ENCODE measurements around the gene ATP9B.

ATP9B gene

DNA sequence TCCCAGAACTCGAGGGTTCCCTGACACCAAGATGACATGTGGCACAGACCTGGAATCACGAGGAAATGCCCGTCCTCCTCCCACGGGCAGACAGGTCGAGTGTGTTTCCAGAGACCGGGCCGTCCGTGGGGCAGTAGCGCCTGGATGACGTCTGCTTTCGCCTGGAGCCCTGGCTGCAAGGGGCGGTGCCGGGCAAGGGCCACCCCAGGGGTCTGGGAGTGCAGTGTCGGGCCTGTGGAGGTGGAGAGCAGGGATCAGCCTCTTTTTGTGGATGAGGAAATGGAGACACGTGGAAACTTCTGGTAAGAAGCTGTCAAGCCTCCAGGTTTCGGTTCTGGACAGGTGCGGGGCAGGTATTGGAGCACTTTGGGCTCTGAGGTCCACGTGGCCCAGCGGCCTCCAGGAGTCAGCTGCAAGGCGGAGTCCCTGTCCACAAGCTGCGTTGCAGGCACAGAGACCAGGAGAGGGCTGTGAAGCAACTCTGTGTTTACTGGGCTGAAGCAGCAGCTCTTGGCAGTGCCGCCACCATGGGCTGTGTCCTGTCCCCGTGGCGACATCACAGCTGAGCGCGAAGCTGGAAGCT is 352.2 kb downstream of the ATP9B start:
- ATAC-seq = no peak
- TF ChIP-seq ESRRG (CRISPR knock-in tag; IDR thresholded peaks at IDR 0.05) = no peak
- no peak for TF ChIP-seq ZFP30 (CRISPR knock-in tag; IDR thresholded peaks at IDR 0.05)
- no peak for TF ChIP-seq ZC3H10 (CRISPR knock-in tag; IDR thresholded peaks at IDR 0.05)

DNA sequence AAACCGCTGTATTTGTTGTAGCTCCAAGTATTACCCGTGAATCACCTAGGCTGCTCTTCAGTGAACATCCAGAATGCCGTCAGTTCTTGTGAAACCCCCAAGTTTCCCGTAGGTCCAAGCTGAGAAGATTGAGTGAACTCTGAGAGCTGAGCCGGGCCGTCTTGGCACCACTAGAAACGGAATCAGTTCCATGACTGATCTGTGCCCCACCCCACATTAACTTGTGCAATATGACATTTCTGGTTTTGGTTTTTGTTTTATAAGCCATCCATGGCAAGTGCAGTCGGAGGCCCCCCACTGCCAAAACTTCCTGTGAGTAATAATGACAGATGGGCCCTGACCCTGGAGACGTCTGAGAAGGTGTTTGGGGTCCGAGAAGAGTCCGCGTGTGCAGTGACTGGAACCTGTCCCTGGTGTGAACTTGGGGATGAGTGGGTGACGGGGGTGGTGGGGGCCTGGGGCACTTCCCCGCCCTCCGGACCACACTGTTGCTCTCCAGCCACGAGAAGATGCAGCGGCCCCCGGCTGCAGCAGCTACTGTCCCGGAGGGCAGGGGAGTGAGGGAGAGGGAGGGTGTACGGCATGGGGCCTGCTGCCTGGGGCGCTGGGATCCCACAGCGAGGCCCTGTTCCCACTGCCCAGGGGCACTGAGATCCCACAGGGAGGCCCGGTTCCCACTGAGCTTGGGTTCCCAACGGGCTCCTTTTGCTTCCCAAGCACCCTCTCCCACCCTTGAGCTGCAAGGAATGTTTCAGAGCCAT is 353.0 kb downstream of the ATP9B start:
- TF ChIP-seq ZNF8 (CRISPR knock-in tag; IDR thresholded peaks at IDR 0.05) (no peak), RARB (CRISPR knock-in tag; IDR thresholded peaks at IDR 0.05) (no peak), CSDC2 (CRISPR knock-in tag; IDR thresholded peaks at IDR 0.05) (no peak), TCF4 (CRISPR knock-in tag; IDR thresholded peaks at IDR 0.05; ENCODE audit: borderline replicate concordance) (no peak), BACH2 (CRISPR knock-in tag; IDR thresholded peaks at IDR 0.05; ENCODE audit: borderline replicate concordance) (no peak), ZNF70 (CRISPR knock-in tag; IDR thresholded peaks at IDR 0.05) (no peak), ZNF565 (CRISPR knock-in tag; conservative IDR thresholded peaks at IDR 0.05; ENCODE audit: low read depth) (no peak), TOX (CRISPR knock-in tag; IDR thresholded peaks at IDR 0.05; ENCODE audit: borderline replicate concordance) (no peak), ZFP3 (CRISPR knock-in tag; IDR thresholded peaks at IDR 0.05) (no peak), ZFP30 (CRISPR knock-in tag; IDR thresholded peaks at IDR 0.05) (no peak), ZC3H10 (CRISPR knock-in tag; IDR thresholded peaks at IDR 0.05) (no peak), ESRRG (CRISPR knock-in tag; IDR thresholded peaks at IDR 0.05) (no peak), SNAI2 (CRISPR knock-in tag; IDR thresholded peaks at IDR 0.05) (no peak)
- TF ChIP-seq, protein P1, sequence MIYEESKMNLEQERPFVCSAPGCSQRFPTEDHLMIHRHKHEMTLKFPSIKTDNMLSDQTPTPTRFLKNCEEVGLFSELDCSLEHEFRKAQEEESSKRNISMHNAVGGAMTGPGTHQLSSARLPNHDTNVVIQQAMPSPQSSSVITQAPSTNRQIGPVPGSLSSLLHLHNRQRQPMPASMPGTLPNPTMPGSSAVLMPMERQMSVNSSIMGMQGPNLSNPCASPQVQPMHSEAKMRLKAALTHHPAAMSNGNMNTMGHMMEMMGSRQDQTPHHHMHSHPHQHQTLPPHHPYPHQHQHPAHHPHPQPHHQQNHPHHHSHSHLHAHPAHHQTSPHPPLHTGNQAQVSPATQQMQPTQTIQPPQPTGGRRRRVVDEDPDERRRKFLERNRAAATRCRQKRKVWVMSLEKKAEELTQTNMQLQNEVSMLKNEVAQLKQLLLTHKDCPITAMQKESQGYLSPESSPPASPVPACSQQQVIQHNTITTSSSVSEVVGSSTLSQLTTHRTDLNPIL (CRISPR knock-in tag; IDR thresholded peaks at IDR 0.05; ENCODE audit: low read depth) = no peak
- TF ChIP-seq, protein P2, sequence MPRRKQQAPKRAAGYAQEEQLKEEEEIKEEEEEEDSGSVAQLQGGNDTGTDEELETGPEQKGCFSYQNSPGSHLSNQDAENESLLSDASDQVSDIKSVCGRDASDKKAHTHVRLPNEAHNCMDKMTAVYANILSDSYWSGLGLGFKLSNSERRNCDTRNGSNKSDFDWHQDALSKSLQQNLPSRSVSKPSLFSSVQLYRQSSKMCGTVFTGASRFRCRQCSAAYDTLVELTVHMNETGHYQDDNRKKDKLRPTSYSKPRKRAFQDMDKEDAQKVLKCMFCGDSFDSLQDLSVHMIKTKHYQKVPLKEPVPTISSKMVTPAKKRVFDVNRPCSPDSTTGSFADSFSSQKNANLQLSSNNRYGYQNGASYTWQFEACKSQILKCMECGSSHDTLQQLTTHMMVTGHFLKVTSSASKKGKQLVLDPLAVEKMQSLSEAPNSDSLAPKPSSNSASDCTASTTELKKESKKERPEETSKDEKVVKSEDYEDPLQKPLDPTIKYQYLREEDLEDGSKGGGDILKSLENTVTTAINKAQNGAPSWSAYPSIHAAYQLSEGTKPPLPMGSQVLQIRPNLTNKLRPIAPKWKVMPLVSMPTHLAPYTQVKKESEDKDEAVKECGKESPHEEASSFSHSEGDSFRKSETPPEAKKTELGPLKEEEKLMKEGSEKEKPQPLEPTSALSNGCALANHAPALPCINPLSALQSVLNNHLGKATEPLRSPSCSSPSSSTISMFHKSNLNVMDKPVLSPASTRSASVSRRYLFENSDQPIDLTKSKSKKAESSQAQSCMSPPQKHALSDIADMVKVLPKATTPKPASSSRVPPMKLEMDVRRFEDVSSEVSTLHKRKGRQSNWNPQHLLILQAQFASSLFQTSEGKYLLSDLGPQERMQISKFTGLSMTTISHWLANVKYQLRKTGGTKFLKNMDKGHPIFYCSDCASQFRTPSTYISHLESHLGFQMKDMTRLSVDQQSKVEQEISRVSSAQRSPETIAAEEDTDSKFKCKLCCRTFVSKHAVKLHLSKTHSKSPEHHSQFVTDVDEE (CRISPR knock-in tag; IDR thresholded peaks at IDR 0.05) = no peak
- TF ChIP-seq, protein P3, sequence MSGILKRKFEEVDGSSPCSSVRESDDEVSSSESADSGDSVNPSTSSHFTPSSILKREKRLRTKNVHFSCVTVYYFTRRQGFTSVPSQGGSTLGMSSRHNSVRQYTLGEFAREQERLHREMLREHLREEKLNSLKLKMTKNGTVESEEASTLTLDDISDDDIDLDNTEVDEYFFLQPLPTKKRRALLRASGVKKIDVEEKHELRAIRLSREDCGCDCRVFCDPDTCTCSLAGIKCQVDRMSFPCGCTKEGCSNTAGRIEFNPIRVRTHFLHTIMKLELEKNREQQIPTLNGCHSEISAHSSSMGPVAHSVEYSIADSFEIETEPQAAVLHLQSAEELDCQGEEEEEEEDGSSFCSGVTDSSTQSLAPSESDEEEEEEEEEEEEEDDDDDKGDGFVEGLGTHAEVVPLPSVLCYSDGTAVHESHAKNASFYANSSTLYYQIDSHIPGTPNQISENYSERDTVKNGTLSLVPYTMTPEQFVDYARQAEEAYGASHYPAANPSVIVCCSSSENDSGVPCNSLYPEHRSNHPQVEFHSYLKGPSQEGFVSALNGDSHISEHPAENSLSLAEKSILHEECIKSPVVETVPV (CRISPR knock-in tag; IDR thresholded peaks at IDR 0.05) = no peak
- TF ChIP-seq, protein P4, sequence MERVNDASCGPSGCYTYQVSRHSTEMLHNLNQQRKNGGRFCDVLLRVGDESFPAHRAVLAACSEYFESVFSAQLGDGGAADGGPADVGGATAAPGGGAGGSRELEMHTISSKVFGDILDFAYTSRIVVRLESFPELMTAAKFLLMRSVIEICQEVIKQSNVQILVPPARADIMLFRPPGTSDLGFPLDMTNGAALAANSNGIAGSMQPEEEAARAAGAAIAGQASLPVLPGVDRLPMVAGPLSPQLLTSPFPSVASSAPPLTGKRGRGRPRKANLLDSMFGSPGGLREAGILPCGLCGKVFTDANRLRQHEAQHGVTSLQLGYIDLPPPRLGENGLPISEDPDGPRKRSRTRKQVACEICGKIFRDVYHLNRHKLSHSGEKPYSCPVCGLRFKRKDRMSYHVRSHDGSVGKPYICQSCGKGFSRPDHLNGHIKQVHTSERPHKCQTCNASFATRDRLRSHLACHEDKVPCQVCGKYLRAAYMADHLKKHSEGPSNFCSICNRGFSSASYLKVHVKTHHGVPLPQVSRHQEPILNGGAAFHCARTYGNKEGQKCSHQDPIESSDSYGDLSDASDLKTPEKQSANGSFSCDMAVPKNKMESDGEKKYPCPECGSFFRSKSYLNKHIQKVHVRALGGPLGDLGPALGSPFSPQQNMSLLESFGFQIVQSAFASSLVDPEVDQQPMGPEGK (CRISPR knock-in tag; IDR thresholded peaks at IDR 0.05; ENCODE audit: borderline replicate concordance) = no peak
- TF ChIP-seq, protein P5, sequence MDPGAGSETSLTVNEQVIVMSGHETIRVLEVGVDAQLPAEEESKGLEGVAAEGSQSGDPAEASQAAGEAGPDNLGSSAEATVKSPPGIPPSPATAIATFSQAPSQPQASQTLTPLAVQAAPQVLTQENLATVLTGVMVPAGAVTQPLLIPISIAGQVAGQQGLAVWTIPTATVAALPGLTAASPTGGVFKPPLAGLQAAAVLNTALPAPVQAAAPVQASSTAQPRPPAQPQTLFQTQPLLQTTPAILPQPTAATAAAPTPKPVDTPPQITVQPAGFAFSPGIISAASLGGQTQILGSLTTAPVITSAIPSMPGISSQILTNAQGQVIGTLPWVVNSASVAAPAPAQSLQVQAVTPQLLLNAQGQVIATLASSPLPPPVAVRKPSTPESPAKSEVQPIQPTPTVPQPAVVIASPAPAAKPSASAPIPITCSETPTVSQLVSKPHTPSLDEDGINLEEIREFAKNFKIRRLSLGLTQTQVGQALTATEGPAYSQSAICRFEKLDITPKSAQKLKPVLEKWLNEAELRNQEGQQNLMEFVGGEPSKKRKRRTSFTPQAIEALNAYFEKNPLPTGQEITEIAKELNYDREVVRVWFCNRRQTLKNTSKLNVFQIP (CRISPR knock-in tag; IDR thresholded peaks at IDR 0.05; ENCODE audit: borderline replicate concordance, low read depth) = no peak
- ATAC-seq = no peak

DNA sequence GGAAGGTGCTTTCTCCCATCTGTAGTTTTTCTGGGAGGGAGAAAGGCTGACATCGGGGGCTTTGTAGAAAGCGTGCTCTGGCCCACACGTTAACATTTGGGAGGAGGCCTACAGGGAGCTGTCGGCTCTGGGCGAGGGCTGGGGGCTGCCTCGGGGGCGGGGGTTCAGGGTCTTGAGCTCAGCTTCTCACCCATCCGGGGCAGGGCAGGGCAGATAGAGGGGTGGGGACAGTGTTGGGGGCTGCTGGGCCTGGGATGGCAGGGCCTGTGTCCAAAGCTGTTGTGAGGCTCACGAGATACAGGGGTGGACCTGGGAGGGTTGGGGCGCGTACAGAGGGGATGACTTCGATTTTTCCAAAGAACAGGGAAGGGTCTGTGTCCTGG is 353.6 kb downstream of the ATP9B start:
- TF ChIP-seq RARB (CRISPR knock-in tag; IDR thresholded peaks at IDR 0.05) = no peak
- TF ChIP-seq, protein P4 (CRISPR knock-in tag; IDR thresholded peaks at IDR 0.05; ENCODE audit: borderline replicate concordance) = no peak
- no peak for TF ChIP-seq ZNF70 (CRISPR knock-in tag; IDR thresholded peaks at IDR 0.05)
- no peak for TF ChIP-seq ISL1 (CRISPR knock-in tag; IDR thresholded peaks at IDR 0.05)
- TF ChIP-seq, protein P5 (CRISPR knock-in tag; IDR thresholded peaks at IDR 0.05; ENCODE audit: borderline replicate concordance, low read depth) = no peak
- TF ChIP-seq OSR1 (CRISPR knock-in tag; IDR thresholded peaks at IDR 0.05) = no peak
- no peak for TF ChIP-seq BACH2 (CRISPR knock-in tag; IDR thresholded peaks at IDR 0.05; ENCODE audit: borderline replicate concordance)
- TF ChIP-seq ZNF565 (CRISPR knock-in tag; conservative IDR thresholded peaks at IDR 0.05; ENCODE audit: low read depth) = no peak
- no peak for TF ChIP-seq ZFP30 (CRISPR knock-in tag; IDR thresholded peaks at IDR 0.05)
- no peak for TF ChIP-seq CSDC2 (CRISPR knock-in tag; IDR thresholded peaks at IDR 0.05)
- no peak for TF ChIP-seq ARNTL (CRISPR knock-in tag; IDR thresholded peaks at IDR 0.05; ENCODE audit: borderline replicate concordance, low read depth)
- no peak for TF ChIP-seq ZNF8 (CRISPR knock-in tag; IDR thresholded peaks at IDR 0.05)
- no peak for TF ChIP-seq TOX (CRISPR knock-in tag; IDR thresholded peaks at IDR 0.05; ENCODE audit: borderline replicate concordance)
- ATAC-seq = no peak
